NB4 (cell line): ENCODE measurements around the gene PCSK1.

Experiments used
- CTCF ChIP-seq: IDR thresholded peaks from one replicate; pipeline ENCODE4 v1.5.1; 2012; ENCODE audit warnings: low read depth, low read length
- MAX ChIP-seq: IDR thresholded peaks from 2 replicates; pipeline ENCODE4 v1.6.1; 2011; ENCODE audit warnings: low read depth, low read length
- POLR2A ChIP-seq: IDR thresholded peaks from 2 replicates; pipeline ENCODE4 v1.6.1; 2011; ENCODE audit warnings: mild to moderate bottlenecking; ENCODE audit not compliant: insufficient read length; ENCODE audit errors: extremely low read depth

- TF ChIP-seq CTCF (no peak), MAX (no peak), POLR2A (no peak)
Measured at GRCh38 chr5:96377167-96377566, 55.9 kb downstream of the PCSK1 start.
